Lower leg skin (tissue), 4 donors: ENCODE measurements around the gene C11orf21. TPM values are rescaled to one million over a fixed set of nuclear protein-coding genes. Genes with fewer than 3 reads are reported as not detected.

ENCODE experiments used
- DNase-seq, 2 donors: peaks; one replicate each; pipeline ENCODE4 v3.0.0-alpha.2; 2019; ENCODE audit warnings: low spot score in 2 of 2
- H3K4me3 ChIP-seq: fragments of 200-600 bp; sonication (generic); 2 replicates; pipeline ENCODE4 v1.5.1; 2017; ENCODE audit warnings: mild to moderate bottlenecking, low read depth; ENCODE audit not compliant: poor library complexity, severe bottlenecking
- CTCF ChIP-seq, 3 donors: fragments of 450-650 bp; IDR thresholded peaks; one replicate each; pipeline ENCODE4 v1.5.1; 2016; ENCODE audit warnings: antibody characterized with exemption in 3 of 3, mild to moderate bottlenecking in 3 of 3, moderate library complexity in 2 of 3
- POLR2A ChIP-seq, 2 donors: fragments of 450-650 bp; IDR thresholded peaks; one replicate each; pipeline ENCODE4 v1.6.1; 2016 to 2017; ENCODE audit warnings: antibody characterized with exemption in 2 of 2, mild to moderate bottlenecking in 1 of 2, moderate library complexity in 1 of 2
- WGBS, 2 donors: methylation state at CpG; one replicate each; pipeline ENCODE4 v1.1.5; 2018; 5-methylcytosine and 5-hydroxymethylcytosine counted together
- intact Hi-C: fragments of 100-400 bp; cut with DNase I; formaldehyde crosslinking; loops from one replicate; pipeline ENCODE4 v1.15.0; 2023; ENCODE audit warnings: low total_unique reads
- total RNA-seq, 4 donors: library from RNA; depleted of rRNA; stranded (reverse); fragments of >200 nt; gene quantifications; one replicate each; pipeline ENCODE4 v1.1.0, GENCODE V29; 2016

The C11orf21 gene
- total RNA-seq, 4 donors from 2014 or later, result 0.42 to 1.4 (median 0.65) TPM

- intact Hi-C loops, result no loop called here
- TF ChIP-seq POLR2A (IDR thresholded peaks at IDR 0.05), result no peak
- TF ChIP-seq CTCF (IDR thresholded peaks at IDR 0.05), result no peak
- 38 to 53% methylated on average over 2 of the region's 2 CpGs for WGBS, 2 donors
- H3K4me3 ChIP-seq, result no peak overlapping the region
- DNase-seq, result peak in 1 of 2 donors; percentile 69
These were observed 24.0 kb upstream of the C11orf21 start for GRCh38 chr11:2325719-2326118.

- H3K4me3 ChIP-seq, result no peak overlapping the region
- intact Hi-C loops, result no loop called here
- WGBS, 2 donors, result 98% methylated on average over 4 of the region's 4 CpGs
- DNase-seq, result peak in 1 of 2 donors; percentile 76
- TF ChIP-seq CTCF (IDR thresholded peaks at IDR 0.05) (no peak), POLR2A (IDR thresholded peaks at IDR 0.05) (no peak)
These were observed 23.4 kb upstream of the C11orf21 start for GRCh38 chr11:2325123-2325522.

GRCh38 chr11:2321311-2321683, 19.6 kb upstream of the C11orf21 start:
- TF ChIP-seq POLR2A (IDR thresholded peaks at IDR 0.05) (no peak), CTCF (IDR thresholded peaks at IDR 0.05) (no peak)
- intact Hi-C loops, result no loop called here
- no peak overlapping the region for H3K4me3 ChIP-seq
- peak in 1 of 2 donors; percentile 29 for DNase-seq
- 79 to 81% methylated on average over 6 of the region's 6 CpGs for WGBS, 2 donors

GRCh38 chr11:2320568-2321310, 19.0 kb upstream of the C11orf21 start:
- intact Hi-C loops, result no loop called here
- WGBS, 2 donors, result 82 to 86% methylated on average over 21 to 23 of the region's 23 CpGs
- no peak overlapping the region for H3K4me3 ChIP-seq
- peak in 1 of 2 donors; percentile 78 for DNase-seq
- TF ChIP-seq POLR2A (IDR thresholded peaks at IDR 0.05) (no peak), CTCF (IDR thresholded peaks at IDR 0.05) (no peak)

GRCh38 chr11:2319791-2320472, 18.2 kb upstream of the C11orf21 start:
- 85 to 87% methylated on average over 10 of the region's 10 CpGs for WGBS, 2 donors
- peak in 1 of 2 donors; percentile 58 for DNase-seq

More at GRCh38 chr11:2319791-2320472, 18.2 kb upstream of the C11orf21 start:
- intact Hi-C loops, result no loop called here
- H3K4me3 ChIP-seq, result no peak overlapping the region
- TF ChIP-seq CTCF (IDR thresholded peaks at IDR 0.05) (no peak), POLR2A (IDR thresholded peaks at IDR 0.05) (no peak)
